ENCODE results near the gene CAMK2B. TPM values are rescaled to one million over a fixed set of nuclear protein-coding genes. Genes with fewer than 3 reads are reported as not detected.

Gene CAMK2B
- total and polyA plus RNA-seq, 2 of the 13 experiments (the other 11 are each of a cell fraction or from before 2014, with no cell fraction given): 0.27 to 0.48 TPM

DNA sequence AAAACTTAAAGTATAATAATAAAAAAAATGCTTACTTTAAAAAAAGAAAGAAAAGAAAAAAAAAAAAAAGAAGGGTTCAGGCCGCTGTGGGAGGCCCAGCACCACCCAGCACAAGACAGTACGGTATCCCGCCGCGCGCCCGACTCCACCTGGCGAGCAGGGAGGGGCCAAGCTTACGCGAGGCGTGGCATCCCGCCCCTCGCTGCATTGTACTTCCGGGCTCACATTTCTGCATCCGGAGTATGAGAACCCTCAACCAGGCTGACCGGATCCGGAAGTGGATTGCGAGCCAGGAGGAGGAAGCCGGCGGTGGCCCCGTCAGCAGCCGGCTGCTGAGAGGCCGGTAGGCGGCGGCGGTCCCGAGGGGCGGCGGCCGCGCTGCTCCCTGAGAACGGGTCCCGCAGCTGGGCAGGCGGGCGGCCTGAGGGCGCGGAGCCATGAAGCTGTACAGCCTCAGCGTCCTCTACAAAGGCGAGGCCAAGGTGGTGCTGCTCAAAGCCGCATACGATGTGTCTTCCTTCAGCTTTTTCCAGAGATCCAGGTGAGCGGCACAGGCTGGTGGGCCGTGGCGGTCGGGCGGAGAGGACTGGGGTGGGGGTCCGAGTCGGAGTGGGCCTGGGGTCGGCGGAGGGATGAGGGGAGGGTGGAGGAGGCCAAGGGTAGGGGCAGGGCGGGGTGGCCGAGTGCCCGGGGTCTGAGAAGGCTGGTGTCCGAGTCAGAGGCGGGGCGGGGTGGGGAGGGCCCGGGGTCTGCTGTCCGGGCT is 124.5 kb downstream of the CAMK2B start, which contains the start of gene YKT6 (continued):
- TF ChIP-seq, protein P1, sequence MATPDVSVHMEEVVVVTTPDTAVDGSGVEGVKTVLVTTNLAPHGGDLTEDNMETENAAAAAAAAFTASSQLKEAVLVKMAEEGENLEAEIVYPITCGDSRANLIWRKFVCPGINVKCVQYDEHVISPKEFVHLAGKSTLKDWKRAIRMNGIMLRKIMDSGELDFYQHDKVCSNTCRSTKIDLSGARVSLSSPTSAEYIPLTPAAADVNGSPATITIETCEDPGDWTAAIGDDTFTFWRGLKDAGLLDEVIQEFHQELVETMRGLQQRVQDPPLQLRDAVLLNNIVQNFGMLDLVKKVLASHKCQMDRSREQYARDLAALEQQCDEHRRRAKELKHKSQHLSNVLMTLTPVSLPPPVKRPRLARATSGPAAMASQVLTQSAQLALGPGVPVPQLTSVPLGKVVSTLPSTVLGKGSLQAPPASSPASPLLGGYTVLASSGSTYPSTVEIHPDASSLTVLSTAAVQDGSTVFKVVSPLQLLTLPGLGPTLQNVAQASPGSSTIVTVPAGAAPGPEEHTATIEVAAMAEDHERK (CRISPR knock-in tag; IDR thresholded peaks at IDR 0.05; ENCODE audit: low read depth): peak; percentile 69
- TF ChIP-seq, protein P2, sequence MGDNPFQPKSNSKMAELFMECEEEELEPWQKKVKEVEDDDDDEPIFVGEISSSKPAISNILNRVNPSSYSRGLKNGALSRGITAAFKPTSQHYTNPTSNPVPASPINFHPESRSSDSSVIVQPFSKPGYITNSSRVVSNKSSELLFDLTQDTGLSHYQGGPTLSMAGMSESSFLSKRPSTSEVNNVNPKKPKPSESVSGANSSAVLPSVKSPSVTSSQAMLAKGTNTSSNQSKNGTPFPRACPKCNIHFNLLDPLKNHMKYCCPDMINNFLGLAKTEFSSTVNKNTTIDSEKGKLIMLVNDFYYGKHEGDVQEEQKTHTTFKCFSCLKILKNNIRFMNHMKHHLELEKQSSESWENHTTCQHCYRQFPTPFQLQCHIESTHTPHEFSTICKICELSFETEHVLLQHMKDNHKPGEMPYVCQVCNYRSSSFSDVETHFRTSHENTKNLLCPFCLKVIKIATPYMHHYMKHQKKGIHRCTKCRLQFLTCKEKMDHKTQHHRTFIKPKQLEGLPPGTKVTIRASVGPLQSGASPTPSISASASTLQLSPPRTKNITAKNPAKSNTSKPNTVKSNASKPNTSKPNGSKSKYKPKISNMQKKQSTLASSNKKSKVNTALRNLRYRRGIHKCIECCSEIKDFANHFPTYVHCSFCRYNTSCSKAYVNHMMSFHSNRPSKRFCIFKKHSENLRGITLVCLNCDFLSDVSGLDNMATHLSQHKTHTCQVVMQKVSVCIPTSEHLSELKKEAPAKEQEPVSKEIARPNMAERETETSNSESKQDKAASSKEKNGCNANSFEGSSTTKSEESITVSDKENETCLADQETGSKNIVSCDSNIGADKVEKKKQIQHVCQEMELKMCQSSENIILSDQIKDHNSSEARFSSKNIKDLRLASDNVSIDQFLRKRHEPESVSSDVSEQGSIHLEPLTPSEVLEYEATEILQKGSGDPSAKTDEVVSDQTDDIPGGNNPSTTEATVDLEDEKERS (CRISPR knock-in tag; IDR thresholded peaks at IDR 0.05): no peak
- TF ChIP-seq ZNF737 (CRISPR knock-in tag; IDR thresholded peaks at IDR 0.05; ENCODE audit: borderline replicate concordance): no peak
- TF ChIP-seq ZNF776 (CRISPR knock-in tag; IDR thresholded peaks at IDR 0.05): no peak
- TF ChIP-seq TGIF2 (CRISPR knock-in tag; IDR thresholded peaks at IDR 0.05): 0 out of 2 replicates have a peak, but pooled peaks have one; percentile 42
- TF ChIP-seq PAF1 (CRISPR knock-in tag; IDR thresholded peaks at IDR 0.05): no peak
- no peak for TF ChIP-seq TEAD2 (CRISPR knock-in tag; IDR thresholded peaks at IDR 0.05)
- TF ChIP-seq RELA (CRISPR knock-in tag; IDR thresholded peaks at IDR 0.05): no peak
- TF ChIP-seq, protein P3, sequence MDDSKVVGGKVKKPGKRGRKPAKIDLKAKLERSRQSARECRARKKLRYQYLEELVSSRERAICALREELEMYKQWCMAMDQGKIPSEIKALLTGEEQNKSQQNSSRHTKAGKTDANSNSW (CRISPR knock-in tag; IDR thresholded peaks at IDR 0.05; ENCODE audit: borderline replicate concordance): no peak
- peak; percentile 66; the same call in 1 of the 2 replicates for TF ChIP-seq MEIS2 (CRISPR knock-in tag; IDR thresholded peaks at IDR 0.05)
- no peak for TF ChIP-seq NBN (conservative IDR thresholded peaks at IDR 0.05)
- no peak for TF ChIP-seq ZNF343 (CRISPR knock-in tag; IDR thresholded peaks at IDR 0.05)
- no peak for TF ChIP-seq ZNF543 (CRISPR knock-in tag; IDR thresholded peaks at IDR 0.05)
- TF ChIP-seq RAD21 (CRISPR knock-in tag; IDR thresholded peaks at IDR 0.05): peak; percentile 48; the same call in 1 of the 2 replicates
- TF ChIP-seq HDAC2 (CRISPR knock-in tag; IDR thresholded peaks at IDR 0.05): peak; percentile 56
- no peak for TF ChIP-seq NFRKB (IDR thresholded peaks at IDR 0.05)
- no peak for TF ChIP-seq ZNF235 (CRISPR knock-in tag; IDR thresholded peaks at IDR 0.05; ENCODE audit: borderline replicate concordance)
- TF ChIP-seq ELF1 (CRISPR knock-in tag; IDR thresholded peaks at IDR 0.05): peak; percentile 95
- no peak for TF ChIP-seq ZNF20 (CRISPR knock-in tag; IDR thresholded peaks at IDR 0.05)
- TF ChIP-seq ZNF441 (CRISPR knock-in tag; IDR thresholded peaks at IDR 0.05; ENCODE audit: borderline replicate concordance): peak; percentile 34; the same call in 1 of the 2 replicates
- no peak for TF ChIP-seq HNRNPH1 (optimal IDR thresholded peaks at IDR 0.05; ENCODE audit: low read depth, low read length)
- TF ChIP-seq CEBPB (IDR thresholded peaks at IDR 0.05; ENCODE audit: borderline replicate concordance, low read depth, low read length): no peak
- no peak for TF ChIP-seq ZNF260 (CRISPR knock-in tag; IDR thresholded peaks at IDR 0.05; ENCODE audit: borderline replicate concordance, low read depth)
- TF ChIP-seq HMG20A (CRISPR knock-in tag; IDR thresholded peaks at IDR 0.05; ENCODE audit: borderline replicate concordance): no peak
- no peak for TF ChIP-seq GTF3A (CRISPR knock-in tag; conservative IDR thresholded peaks at IDR 0.05)
- TF ChIP-seq ZNF850 (CRISPR knock-in tag; conservative IDR thresholded peaks at IDR 0.05): no peak
- TF ChIP-seq, protein P4, sequence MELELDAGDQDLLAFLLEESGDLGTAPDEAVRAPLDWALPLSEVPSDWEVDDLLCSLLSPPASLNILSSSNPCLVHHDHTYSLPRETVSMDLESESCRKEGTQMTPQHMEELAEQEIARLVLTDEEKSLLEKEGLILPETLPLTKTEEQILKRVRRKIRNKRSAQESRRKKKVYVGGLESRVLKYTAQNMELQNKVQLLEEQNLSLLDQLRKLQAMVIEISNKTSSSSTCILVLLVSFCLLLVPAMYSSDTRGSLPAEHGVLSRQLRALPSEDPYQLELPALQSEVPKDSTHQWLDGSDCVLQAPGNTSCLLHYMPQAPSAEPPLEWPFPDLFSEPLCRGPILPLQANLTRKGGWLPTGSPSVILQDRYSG (CRISPR knock-in tag; IDR thresholded peaks at IDR 0.05): no peak
- no peak for TF ChIP-seq SMARCC2 (IDR thresholded peaks at IDR 0.05)
